HCT116 (cell line): ENCODE data around the gene TAGLN. TPM values are rescaled to one million over a fixed set of nuclear protein-coding genes. Genes with fewer than 3 reads are reported as not detected.

Source experiments
- ATAC-seq: fragments of 200-7000 bp; cut with Tn5 transposase; 2 replicates; pipeline ENCODE4 v1.9.1; 2020; ENCODE audit warnings: mild to moderate bottlenecking, moderate library complexity
- BruUV-seq: library from RNA; stranded (reverse); fragments of 400-500 nt; replicated peaks from 2 replicates; lab custom pipeline; 2021; lab: Mats Ljungman, UMichigan
- CTCF ChIA-PET: fragments of 300-600 bp; sonication (Branson Sonifier 250); formaldehyde crosslinking; loops from one replicate; lab custom pipeline; 2021; ENCODE audit warnings: antibody characterized with exemption; lab: Charles Lee
- POLR2A ChIA-PET: fragments of 300-600, 350-600 bp; sonication (Branson Sonifier 250); formaldehyde crosslinking; loops from one replicate; lab custom pipeline; 2021; ENCODE audit warnings: antibody characterized with exemption; lab: Charles Lee
- RAD21 ChIA-PET, 2 experiments: fragments of 300-600 bp; sonication (Branson Sonifier 250); formaldehyde crosslinking; loops; one replicate each; lab custom pipeline; 2023; ENCODE audit warnings: low total read pairs in 2 of 2; ENCODE audit not compliant: uncharacterized antibody in 2 of 2, unreplicated experiment in 2 of 2, low non-redundant PET in 1 of 2; lab: Charles Lee
- DNase-seq: peaks from one replicate; pipeline ENCODE4 v3.0.0-alpha.2; 2010; ENCODE audit warnings: low read depth, low spot score
- H2AFZ ChIP-seq: fragments of 200-600 bp; shearing (Covaris generic), sonication (generic); 2 replicates; pipeline ENCODE4 v1.6.1; 2017; ENCODE audit warnings: low read depth, mixed run types, mixed read lengths, antibody characterized with exemption, low read length; ENCODE audit not compliant: poor library complexity, severe bottlenecking
- H3K27ac ChIP-seq: 2 replicates; pipeline ENCODE4 v1.5.1; 2012; ENCODE audit warnings: low read depth, low read length
- H3K27me3 ChIP-seq: fragments of 200-600 bp; sonication (generic); 2 replicates; pipeline ENCODE4 v1.6.1; 2016; ENCODE audit warnings: mixed run types, low read length, mixed read lengths; ENCODE audit not compliant: insufficient read depth
- H3K36me3 ChIP-seq, 2 experiments: fragments of 200-500 bp in 1 of 2; fragments of 200-600 bp in 1 of 2; sonication (Bioruptor generic) in 1 of 2; sonication (generic) in 1 of 2; 2 replicates each; pipeline versions ENCODE4 v1.5.1 to v1.6.1; 2014 to 2016; ENCODE audit warnings: low read length in 2 of 2, inconsistent platforms in 1 of 2, mixed read lengths in 1 of 2, mixed run types in 1 of 2; ENCODE audit not compliant: insufficient read depth in 2 of 2, control insufficient read depth in 1 of 2
- H3K4me1 ChIP-seq, 2 experiments: fragments of 200-600 bp in 1 of 2; sonication (generic) in 1 of 2; 2 replicates each; pipeline versions ENCODE4 v1.5.1 to v1.6.1; 2012 to 2017; ENCODE audit warnings: low read length in 2 of 2, inconsistent platforms in 1 of 2, mild to moderate bottlenecking in 1 of 2, mixed read lengths in 1 of 2, mixed run types in 1 of 2, moderate library complexity in 1 of 2; ENCODE audit not compliant: insufficient read depth in 2 of 2, control insufficient read depth in 1 of 2
- H3K4me2 ChIP-seq: fragments of 200-600 bp; sonication (generic); 2 replicates; pipeline ENCODE4 v1.6.1; 2017; ENCODE audit warnings: mixed run types, low read length, mixed read lengths
- H3K4me3 ChIP-seq, 2 experiments: fragments of 200-600 bp in 1 of 2; sonication (generic) in 1 of 2; replicated peaks in 1 of 2; 2 replicates each; pipeline ENCODE4 v1.5.1; 2011 to 2016; ENCODE audit warnings: low read length in 2 of 2, control low read depth in 1 of 2, low read depth in 1 of 2, mild to moderate bottlenecking in 1 of 2, mixed read lengths in 1 of 2, mixed run types in 1 of 2
- H3K79me2 ChIP-seq: fragments of 200-600 bp; sonication (generic); 2 replicates; pipeline ENCODE4 v1.6.1; 2017; ENCODE audit warnings: mild to moderate bottlenecking, mixed run types, low read length, moderate library complexity, mixed read lengths; ENCODE audit not compliant: insufficient read depth
- H3K9ac ChIP-seq: fragments of 200-600 bp; sonication (generic); 2 replicates; pipeline ENCODE4 v1.6.1; 2016; ENCODE audit warnings: low read length, mixed read lengths
- H3K9me2 ChIP-seq: fragments of 200-600 bp; sonication (generic), shearing (Covaris generic); 2 replicates; pipeline ENCODE4 v1.6.1; 2017; ENCODE audit warnings: mixed run types, mild to moderate bottlenecking, moderate library complexity; ENCODE audit not compliant: insufficient read depth
- H3K9me3 ChIP-seq, 2 experiments: fragments of 200-500 bp in 1 of 2; fragments of 200-600 bp in 1 of 2; sonication (Bioruptor generic) in 1 of 2; sonication (generic) in 1 of 2; 2 replicates each; pipeline ENCODE4 v1.6.1; 2014 to 2017; ENCODE audit warnings: low read length in 2 of 2, mixed read lengths in 2 of 2, inconsistent platforms in 1 of 2, low read depth in 1 of 2, mild to moderate bottlenecking in 1 of 2, mixed run types in 1 of 2, moderate library complexity in 1 of 2; ENCODE audit not compliant: control insufficient read depth in 1 of 2, insufficient read depth in 1 of 2
- H4K20me1 ChIP-seq: fragments of 200-600 bp; sonication (generic), shearing (Covaris generic); 2 replicates; pipeline ENCODE4 v1.6.1; 2017; ENCODE audit warnings: mixed run types, mild to moderate bottlenecking, moderate library complexity; ENCODE audit not compliant: insufficient read depth
- CEBPB ChIP-seq: IDR thresholded peaks from 2 replicates; pipeline ENCODE4 v1.6.1; 2012; ENCODE audit warnings: low read depth
- EGR1 ChIP-seq: IDR thresholded peaks from 2 replicates; pipeline ENCODE4 v1.6.1; 2012; ENCODE audit warnings: low read depth
- ELF1 ChIP-seq: IDR thresholded peaks from 2 replicates; pipeline ENCODE4 v1.6.1; 2012; ENCODE audit warnings: low read depth, borderline replicate concordance
- EZH2phosphoT487 ChIP-seq: fragments of 200-600 bp; IDR thresholded peaks from 2 replicates; pipeline ENCODE4 v1.6.1; 2018; ENCODE audit warnings: antibody characterized with exemption, borderline replicate concordance
- FOSL1 ChIP-seq: IDR thresholded peaks from 2 replicates; pipeline ENCODE4 v1.6.1; 2012; ENCODE audit warnings: low read depth
- JUND ChIP-seq: IDR thresholded peaks from 2 replicates; pipeline ENCODE4 v1.6.1; 2012
- SIN3A ChIP-seq: IDR thresholded peaks from 2 replicates; pipeline ENCODE4 v1.6.1; 2012; ENCODE audit warnings: low read depth
- TCF7L2 ChIP-seq: IDR thresholded peaks from 2 replicates; pipeline ENCODE4 v1.7.0; 2011; ENCODE audit warnings: borderline replicate concordance, inconsistent platforms; ENCODE audit not compliant: insufficient read depth, insufficient read length; ENCODE audit errors: extremely low read depth
- YY1 ChIP-seq: IDR thresholded peaks from 2 replicates; pipeline ENCODE4 v1.6.1; 2011; ENCODE audit warnings: low read length, low read depth, moderate library complexity, mild to moderate bottlenecking; ENCODE audit not compliant: insufficient replicate concordance; ENCODE audit errors: extremely low read depth
- ZFX ChIP-seq: fragments of 450-650 bp; IDR thresholded peaks from 2 replicates; pipeline ENCODE4 v1.6.1; 2017
- ZNF274 ChIP-seq: fragments of 200-500 bp; sonication (Bioruptor generic); IDR thresholded peaks from 2 replicates; pipeline ENCODE4 v1.6.1; 2014; ENCODE audit warnings: mild to moderate bottlenecking, low read depth, low read length, inconsistent platforms
- intact Hi-C: fragments of 100-400 bp; cut with micrococcal nuclease; formaldehyde crosslinking; loops from 2 replicates; pipeline ENCODE4 v1.10.0; 2022
- total RNA-seq: library from RNA; stranded (reverse); gene quantifications from one replicate; pipeline ENCODE4 v1.2.1, GENCODE V29; 2021; ENCODE audit not compliant: unreplicated experiment
- TF ChIP-seq, protein P1 (sequence below), 3 experiments: fragments of 200-600 bp in 1 of 3; sonication (generic) in 1 of 3; IDR thresholded peaks in 2 of 3; conservative IDR thresholded peaks in 1 of 3; 2 replicates each; pipeline ENCODE4 v1.5.1; 2012 to 2017; ENCODE audit warnings: low read depth in 2 of 3, low read length in 2 of 3, antibody characterized with exemption in 1 of 3, borderline replicate concordance in 1 of 3, control low read depth in 1 of 3, mild to moderate bottlenecking in 1 of 3, mixed read lengths in 1 of 3, mixed run types in 1 of 3, moderate library complexity in 1 of 3; ENCODE audit not compliant: insufficient read depth in 1 of 3
- TF ChIP-seq, protein P2 (sequence below): IDR thresholded peaks from 2 replicates; pipeline ENCODE4 v1.6.1; 2012

TAGLN gene
- total RNA-seq, 1 experiment from 2014 or later, result 10.0 TPM

DNA sequence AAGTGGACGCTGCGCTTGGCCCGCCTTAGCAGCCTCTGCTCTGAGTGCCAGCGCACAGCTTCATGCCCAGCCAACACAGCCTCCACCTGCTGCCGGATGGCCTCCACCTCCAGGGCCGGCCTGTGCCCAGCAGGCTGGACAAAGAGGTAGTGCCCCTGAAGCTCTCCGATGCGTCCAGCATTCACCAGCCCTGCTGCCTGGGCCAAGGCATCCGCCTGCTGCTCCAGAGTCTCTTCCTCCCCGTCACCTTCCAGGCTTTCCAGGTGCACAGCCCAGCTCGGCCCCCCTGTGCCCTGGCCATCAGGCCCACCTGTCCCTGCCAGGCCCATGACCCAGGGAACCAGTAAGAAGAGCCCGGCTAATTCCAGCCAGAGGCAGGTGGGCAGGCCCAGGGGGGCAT is 30.2 kb downstream of the TAGLN start:
- peaks cover 9 to 12% of the 10 kb centered on the region in 2 experiments; a peak in 3 of 4 replicates for H3K36me3 ChIP-seq
- no peak overlapping the region for H3K9ac ChIP-seq
- H3K79me2 ChIP-seq, result peaks cover 34% of the 10 kb centered on the region
- H3K4me3 ChIP-seq, result no peak overlapping the region
- ATAC-seq, result no peak
- no peak overlapping the region for H3K27ac ChIP-seq
- H3K27me3 ChIP-seq, result no peaks in the 10 kb centered on the region
- H3K4me2 ChIP-seq, result no peak overlapping the region
- no peak overlapping the region for H2AFZ ChIP-seq
- DNase-seq, result no peak
- intact Hi-C loops, result loop anchor here (5.0 kb wide), 1 partner anchor 437 kb away; the partner anchor contains the start of gene APOA5
- TF ChIP-seq ELF1 (no peak), YY1 (no peak), FOSL1 (no peak), ZNF274 (no peak), EZH2phosphoT487 (no peak), TCF7L2 (no peak), ZFX (no peak), SIN3A (no peak), JUND (no peak), CEBPB (no peak), EGR1 (no peak)
- TF ChIP-seq, protein P1, sequence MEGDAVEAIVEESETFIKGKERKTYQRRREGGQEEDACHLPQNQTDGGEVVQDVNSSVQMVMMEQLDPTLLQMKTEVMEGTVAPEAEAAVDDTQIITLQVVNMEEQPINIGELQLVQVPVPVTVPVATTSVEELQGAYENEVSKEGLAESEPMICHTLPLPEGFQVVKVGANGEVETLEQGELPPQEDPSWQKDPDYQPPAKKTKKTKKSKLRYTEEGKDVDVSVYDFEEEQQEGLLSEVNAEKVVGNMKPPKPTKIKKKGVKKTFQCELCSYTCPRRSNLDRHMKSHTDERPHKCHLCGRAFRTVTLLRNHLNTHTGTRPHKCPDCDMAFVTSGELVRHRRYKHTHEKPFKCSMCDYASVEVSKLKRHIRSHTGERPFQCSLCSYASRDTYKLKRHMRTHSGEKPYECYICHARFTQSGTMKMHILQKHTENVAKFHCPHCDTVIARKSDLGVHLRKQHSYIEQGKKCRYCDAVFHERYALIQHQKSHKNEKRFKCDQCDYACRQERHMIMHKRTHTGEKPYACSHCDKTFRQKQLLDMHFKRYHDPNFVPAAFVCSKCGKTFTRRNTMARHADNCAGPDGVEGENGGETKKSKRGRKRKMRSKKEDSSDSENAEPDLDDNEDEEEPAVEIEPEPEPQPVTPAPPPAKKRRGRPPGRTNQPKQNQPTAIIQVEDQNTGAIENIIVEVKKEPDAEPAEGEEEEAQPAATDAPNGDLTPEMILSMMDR (IDR thresholded peaks at IDR 0.05 in 2 of 3, conservative IDR thresholded peaks at IDR 0.05 in 1 of 3; ENCODE audit: borderline replicate concordance in 1 of 3, insufficient read depth in 1 of 3, low read depth in 2 of 3, low read length in 2 of 3), result no peak
- TF ChIP-seq, protein P2, sequence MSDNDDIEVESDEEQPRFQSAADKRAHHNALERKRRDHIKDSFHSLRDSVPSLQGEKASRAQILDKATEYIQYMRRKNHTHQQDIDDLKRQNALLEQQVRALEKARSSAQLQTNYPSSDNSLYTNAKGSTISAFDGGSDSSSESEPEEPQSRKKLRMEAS, result no peak
- RAD21 ChIA-PET, result no interaction called here
- peaks cover 14 to 20% of the 10 kb centered on the region in 2 experiments; a peak in 3 of 4 replicates for H3K4me1 ChIP-seq
- H3K9me3 ChIP-seq, result no peaks in the 10 kb centered on the region
- POLR2A ChIA-PET, result no interaction called here
- no peaks in the 10 kb centered on the region for H4K20me1 ChIP-seq
- H3K9me2 ChIP-seq, result no peaks in the 10 kb centered on the region
- CTCF ChIA-PET, result no interaction called here
- BruUV-seq, result no TSS peak
